Measurements from ENCODE around the gene BAG3. TPM values are rescaled to one million over a fixed set of nuclear protein-coding genes. Genes with fewer than 3 reads are reported as not detected.

Gene BAG3
- total and polyA plus RNA-seq, 2 of the 8 experiments (the other 6 are each of a cell fraction or from before 2014, with no cell fraction given) = 3.5 to 13.3 TPM

DNA sequence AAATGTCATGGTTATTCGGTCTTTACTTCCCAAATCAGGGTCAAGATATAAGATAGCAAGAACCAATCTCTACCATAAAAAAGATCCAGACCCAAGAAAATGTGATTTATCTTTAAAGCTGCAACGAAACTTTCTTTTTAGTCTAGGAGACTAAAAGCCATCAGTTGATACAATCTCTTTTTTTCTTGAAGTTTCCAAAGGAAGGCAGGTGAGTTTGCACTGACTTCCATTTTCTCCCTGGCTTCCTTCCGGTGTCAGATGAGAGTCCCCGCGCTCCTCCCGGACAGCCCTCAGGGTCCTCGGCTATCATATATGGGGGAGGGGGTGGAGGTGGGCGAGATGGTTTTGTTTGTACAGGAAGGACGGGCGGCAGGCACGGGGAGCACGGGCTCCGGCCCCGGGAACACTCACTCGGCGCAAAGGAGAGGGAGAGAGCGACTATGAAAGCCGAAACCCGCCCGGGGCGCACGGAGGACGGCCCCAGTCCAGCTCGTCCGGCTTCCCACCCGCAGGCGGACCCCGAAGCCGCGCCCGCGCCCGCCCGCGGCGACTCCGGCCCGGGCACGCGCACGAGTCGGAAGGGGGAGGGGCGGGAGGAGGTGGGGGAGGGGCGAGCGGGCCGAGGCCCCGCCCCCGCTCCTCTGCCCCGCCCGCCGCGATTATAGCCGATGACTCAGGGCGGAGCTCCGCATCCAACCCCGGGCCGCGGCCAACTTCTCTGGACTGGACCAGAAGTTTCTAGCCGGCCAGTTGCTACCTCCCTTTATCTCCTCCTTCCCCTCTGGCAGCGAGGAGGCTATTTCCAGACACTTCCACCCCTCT is at the start of gene BAG3 (continued):
- TF ChIP-seq ATF2 (IDR thresholded peaks at IDR 0.05; ENCODE audit: low read length) (no peak), BRCA1 (IDR thresholded peaks at IDR 0.05; ENCODE audit: low read depth, low read length) (no peak), KDM5A (IDR thresholded peaks at IDR 0.05; ENCODE audit: low read length) (no peak), SP4 (IDR thresholded peaks at IDR 0.05; ENCODE audit: low read length) (peak; percentile 80; the same call in 1 of the 2 replicates), FOSL1 (IDR thresholded peaks at IDR 0.05; ENCODE audit: insufficient read depth, low read depth, low read length) (no peak), SP2 (IDR thresholded peaks at IDR 0.05; ENCODE audit: low read length) (no peak), CTBP2 (IDR thresholded peaks at IDR 0.05; ENCODE audit: borderline replicate concordance, insufficient read depth, insufficient read length, low read length) (no peak), TBP (IDR thresholded peaks at IDR 0.05; ENCODE audit: low read depth, low read length) (peak; percentile 72), ASH2L (IDR thresholded peaks at IDR 0.05; ENCODE audit: low read length) (peak; percentile 87), TAF1 (IDR thresholded peaks at IDR 0.05; ENCODE audit: low read depth, low read length) (peak; percentile 90), KDM4A (IDR thresholded peaks at IDR 0.05; ENCODE audit: low read depth, low read length, severe bottlenecking) (no peak), RAD21 (IDR thresholded peaks at IDR 0.05 in 1 of 2, conservative IDR thresholded peaks at IDR 0.05 in 1 of 2; ENCODE audit: low read depth in 2 of 2, low read length in 2 of 2) (no peak), NRF1 (IDR thresholded peaks at IDR 0.05; ENCODE audit: low read depth, low read length) (no peak), GTF2F1 (IDR thresholded peaks at IDR 0.05; ENCODE audit: borderline replicate concordance, low read depth, low read length) (no peak), SP1 (IDR thresholded peaks at IDR 0.05; ENCODE audit: low read depth, low read length) (peak; percentile 57; the same call in 1 of the 2 replicates), JUN (IDR thresholded peaks at IDR 0.05; ENCODE audit: low read depth, low read length) (no peak), HDAC2 (IDR thresholded peaks at IDR 0.05; ENCODE audit: borderline replicate concordance in 1 of 2, low read depth in 2 of 2, low read length in 2 of 2) (no peak), TAF7 (optimal IDR thresholded peaks at IDR 0.05; ENCODE audit: borderline replicate concordance, low read depth, low read length) (peak; percentile 2), CEBPB (IDR thresholded peaks at IDR 0.05; ENCODE audit: low read depth, low read length) (no peak), POU5F1 (IDR thresholded peaks at IDR 0.05; ENCODE audit: low read depth, low read length) (no peak), SIRT6 (IDR thresholded peaks at IDR 0.05; ENCODE audit: low read length) (no peak), CBX5 (IDR thresholded peaks at IDR 0.05; ENCODE audit: low read depth, low read length) (no peak)
- TF ChIP-seq, protein P1, sequence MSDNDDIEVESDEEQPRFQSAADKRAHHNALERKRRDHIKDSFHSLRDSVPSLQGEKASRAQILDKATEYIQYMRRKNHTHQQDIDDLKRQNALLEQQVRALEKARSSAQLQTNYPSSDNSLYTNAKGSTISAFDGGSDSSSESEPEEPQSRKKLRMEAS (IDR thresholded peaks at IDR 0.05) = peak; percentile 54

Data from H1 (cell line).